ENCODE measurements around the gene C2orf92.

GRCh38 chr2:97743913-97744312, 74.4 kb downstream of the C2orf92 start:
- TF ChIP-seq CTCF (conservative IDR thresholded peaks at IDR 0.05): no peak
- TF ChIP-seq EZH2 (IDR thresholded peaks at IDR 0.05; ENCODE audit: low read depth): no peak
